Subcutaneous adipose tissue (tissue), 4 donors: Measurements from ENCODE around the gene ZSCAN12. TPM values are rescaled to one million over a fixed set of nuclear protein-coding genes. Genes with fewer than 3 reads are reported as not detected.

Source experiments
- total RNA-seq, 4 donors: library from RNA; depleted of rRNA; stranded (reverse); fragments of >200 nt; gene quantifications; one replicate each; pipeline ENCODE4 v1.1.0, GENCODE V29; 2016
- TF ChIP-seq, protein P1 (sequence below): fragments of 450-650 bp; IDR thresholded peaks from one replicate; pipeline ENCODE4 v1.5.1; 2016; ENCODE audit warnings: low read depth, mild to moderate bottlenecking, control low read depth, antibody characterized with exemption, moderate library complexity

The ZSCAN12 gene
- total RNA-seq, 4 donors from 2014 or later = 3.4 to 5.8 (median 4.1) TPM

DNA sequence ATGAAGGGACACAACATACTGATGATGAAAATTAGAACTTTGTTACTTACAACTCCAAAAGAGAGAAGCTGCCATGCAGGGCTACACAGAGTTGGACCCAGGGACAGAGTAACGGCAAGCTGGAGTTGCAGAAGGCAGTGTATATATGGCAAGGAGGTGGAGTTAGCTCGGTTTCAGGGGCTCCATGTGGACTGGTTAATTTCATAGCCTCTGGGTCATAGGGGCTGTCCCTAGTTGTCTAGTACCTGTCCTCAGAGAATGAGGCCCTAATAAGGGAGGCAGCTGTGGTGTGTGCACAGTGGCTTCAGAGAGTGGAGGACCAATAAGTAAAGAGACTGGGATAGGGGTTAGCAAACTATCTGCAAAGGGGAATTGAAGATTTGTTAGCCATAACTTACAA, 7.9 kb upstream of the ZSCAN12 start:
- TF ChIP-seq, protein P1, sequence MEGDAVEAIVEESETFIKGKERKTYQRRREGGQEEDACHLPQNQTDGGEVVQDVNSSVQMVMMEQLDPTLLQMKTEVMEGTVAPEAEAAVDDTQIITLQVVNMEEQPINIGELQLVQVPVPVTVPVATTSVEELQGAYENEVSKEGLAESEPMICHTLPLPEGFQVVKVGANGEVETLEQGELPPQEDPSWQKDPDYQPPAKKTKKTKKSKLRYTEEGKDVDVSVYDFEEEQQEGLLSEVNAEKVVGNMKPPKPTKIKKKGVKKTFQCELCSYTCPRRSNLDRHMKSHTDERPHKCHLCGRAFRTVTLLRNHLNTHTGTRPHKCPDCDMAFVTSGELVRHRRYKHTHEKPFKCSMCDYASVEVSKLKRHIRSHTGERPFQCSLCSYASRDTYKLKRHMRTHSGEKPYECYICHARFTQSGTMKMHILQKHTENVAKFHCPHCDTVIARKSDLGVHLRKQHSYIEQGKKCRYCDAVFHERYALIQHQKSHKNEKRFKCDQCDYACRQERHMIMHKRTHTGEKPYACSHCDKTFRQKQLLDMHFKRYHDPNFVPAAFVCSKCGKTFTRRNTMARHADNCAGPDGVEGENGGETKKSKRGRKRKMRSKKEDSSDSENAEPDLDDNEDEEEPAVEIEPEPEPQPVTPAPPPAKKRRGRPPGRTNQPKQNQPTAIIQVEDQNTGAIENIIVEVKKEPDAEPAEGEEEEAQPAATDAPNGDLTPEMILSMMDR = no peak

DNA sequence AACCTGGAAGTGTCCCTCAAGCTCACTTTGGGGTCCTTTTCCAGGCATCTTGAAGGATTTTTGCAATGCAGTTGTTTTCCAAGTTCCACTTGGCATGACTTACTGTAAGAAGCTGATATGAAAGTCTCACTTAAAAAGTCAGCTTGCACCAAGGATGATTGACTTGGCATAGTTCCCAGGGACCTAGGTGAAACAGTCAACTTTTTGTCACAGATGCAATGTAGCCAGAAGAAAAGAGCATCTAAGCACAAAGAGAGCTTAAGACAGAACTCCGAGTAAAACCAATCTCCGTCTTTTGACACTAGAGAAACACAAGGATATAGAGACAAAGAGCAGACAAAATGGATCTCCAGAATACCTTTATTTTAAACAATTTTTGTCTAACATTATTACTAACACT, 2.6 kb upstream of the ZSCAN12 start:
- TF ChIP-seq, protein P1 = no peak

DNA sequence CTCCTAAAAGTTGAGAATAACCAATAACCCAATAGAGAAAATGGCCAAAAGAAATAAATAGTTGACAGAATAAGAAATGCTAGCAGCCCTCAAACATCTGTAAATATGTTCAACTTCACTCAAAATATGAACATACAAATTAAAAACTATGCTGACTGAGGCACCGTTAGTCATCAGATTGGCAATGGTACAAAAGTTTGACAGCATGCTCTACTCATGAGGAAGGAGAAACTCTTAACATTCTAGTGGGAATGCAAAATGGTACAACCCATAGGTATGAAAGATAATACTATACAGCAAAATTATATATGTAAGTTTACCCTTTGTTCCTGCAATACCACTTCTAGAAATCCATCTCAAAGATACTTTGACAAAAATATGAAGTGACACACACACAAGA, 1.6 kb upstream of the ZSCAN12 start:
- TF ChIP-seq, protein P1 = no peak

DNA sequence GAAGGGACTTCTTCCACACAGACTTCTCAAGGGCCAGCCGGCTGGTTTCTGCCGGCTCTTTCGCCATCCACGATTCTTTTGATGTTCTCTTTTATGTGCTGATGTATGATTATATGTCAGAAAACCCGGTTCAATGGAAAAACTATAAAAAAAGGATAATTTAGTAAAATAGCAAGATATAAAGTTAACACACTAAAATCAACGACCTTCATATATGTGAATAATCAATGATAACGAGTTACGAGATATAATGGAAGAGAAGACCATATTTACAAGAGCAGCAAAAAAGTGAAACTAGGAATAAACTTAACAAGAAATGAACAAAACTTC, 540 bp upstream of the ZSCAN12 start:
- TF ChIP-seq, protein P1 = no peak

DNA sequence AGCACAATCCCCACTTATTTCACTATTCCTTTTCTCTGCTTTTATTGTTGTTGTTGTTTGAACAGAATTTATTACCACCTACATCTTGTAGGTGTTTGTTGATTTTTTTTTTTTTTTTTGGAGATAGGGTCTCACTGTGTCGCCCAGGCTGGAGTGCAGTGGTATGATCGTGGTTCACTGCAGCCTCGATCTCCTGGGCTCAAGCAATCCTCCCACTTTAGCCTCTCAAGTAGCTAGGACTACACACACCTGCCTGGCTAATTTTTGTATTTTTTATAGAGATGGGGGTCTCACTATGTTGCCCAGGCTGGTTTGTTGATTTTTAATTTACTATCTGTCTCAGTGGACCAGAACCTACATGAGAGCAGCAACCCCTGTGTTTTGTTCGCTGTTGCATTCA, 3.6 kb downstream of the ZSCAN12 start:
- TF ChIP-seq, protein P1 = no peak

DNA sequence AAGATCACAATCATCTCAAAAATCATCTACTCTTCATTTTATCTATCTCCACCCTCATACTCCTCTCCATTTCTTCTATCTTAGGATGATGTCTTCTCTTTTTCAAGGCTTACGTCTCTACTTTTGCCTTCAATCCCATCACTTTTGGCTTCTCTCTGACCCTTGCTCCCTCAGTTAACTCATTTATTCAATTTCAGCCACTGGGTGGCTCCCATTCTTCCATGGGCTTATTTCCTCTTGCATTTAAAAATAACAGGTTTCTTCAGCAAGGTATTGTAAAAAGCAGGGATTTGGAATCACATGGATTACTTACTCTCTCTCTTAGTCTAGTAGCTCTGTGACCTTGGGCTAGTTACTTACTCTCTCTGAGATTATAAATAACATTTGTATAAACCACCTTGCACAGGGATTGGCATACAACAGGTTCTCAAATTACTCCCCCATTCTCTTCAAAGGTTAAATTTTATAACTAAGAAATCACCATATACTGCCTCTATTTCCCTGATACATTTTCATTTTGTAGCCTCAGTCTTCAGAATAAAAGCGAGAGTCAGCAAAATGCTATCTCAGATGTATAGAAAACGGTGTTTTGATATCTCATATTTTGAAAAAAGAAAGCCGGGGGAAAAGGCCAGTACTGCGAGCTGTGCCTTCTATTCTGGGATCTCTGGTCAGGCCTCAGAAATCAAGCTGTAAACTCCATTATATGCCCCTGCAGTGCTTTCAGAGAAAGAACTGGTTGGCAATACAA, 5.5 kb downstream of the ZSCAN12 start:
- TF ChIP-seq, protein P1 = no peak

DNA sequence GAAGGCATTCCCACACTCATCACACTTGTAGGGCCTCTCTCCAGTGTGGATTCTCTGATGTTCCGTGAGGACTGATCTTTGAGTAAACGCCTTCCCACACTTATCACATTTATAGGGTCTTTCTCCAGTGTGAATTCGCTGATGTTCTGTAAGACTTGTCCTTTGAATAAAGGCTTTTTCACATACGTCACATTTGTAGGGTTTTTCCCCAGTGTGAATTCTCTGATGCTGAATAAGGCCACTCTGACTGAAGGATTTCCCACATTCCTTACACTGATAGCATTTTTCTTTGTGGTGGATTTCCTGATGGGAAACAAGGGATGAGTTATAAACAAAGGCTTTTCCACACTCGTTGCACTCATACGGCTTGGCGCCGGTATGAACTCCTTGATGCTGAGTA, 8.9 kb downstream of the ZSCAN12 start:
- TF ChIP-seq, protein P1 = no peak
